Thyroid gland (tissue), 4 donors: ENCODE results near the gene IL25. TPM values are rescaled to one million over a fixed set of nuclear protein-coding genes. Genes with fewer than 3 reads are reported as not detected.
"Not testable (repeated sequence)": the region's sequence is repeated elsewhere in the genome, so short reads cannot be mapped to it uniquely, and the experiment has no call there.

Experiments
- DNase-seq, 2 donors: peaks; one replicate each; pipeline ENCODE4 v3.0.0-alpha.2; 2019
- H3K27ac ChIP-seq, 3 donors: fragments of 200-600 bp; sonication (generic); 1 replicate in 2 of 3; 2 replicates in 1 of 3; pipeline ENCODE4 v1.5.1; 2016 to 2019; ENCODE audit warnings: mild to moderate bottlenecking in 1 of 3, moderate library complexity in 1 of 3
- H3K27me3 ChIP-seq: fragments of 200-600 bp; sonication (generic); one replicate; pipeline ENCODE4 v1.5.1; 2019
- H3K36me3 ChIP-seq, 2 donors: fragments of 200-600 bp; sonication (generic); one replicate each; pipeline ENCODE4 v1.5.1; 2016 to 2019
- H3K4me1 ChIP-seq, 2 donors: fragments of 200-600 bp; sonication (generic); one replicate each; pipeline ENCODE4 v1.5.1; 2017 to 2019
- H3K4me3 ChIP-seq, 3 donors: fragments of 200-600 bp; sonication (generic); replicated peaks in 1 of 3; 1 replicate in 2 of 3; 2 replicates in 1 of 3; pipeline ENCODE4 v1.5.1; 2016; ENCODE audit warnings: mild to moderate bottlenecking in 1 of 3
- H3K9me3 ChIP-seq: fragments of 200-600 bp; sonication (generic); one replicate; pipeline ENCODE4 v1.5.1; 2017
- CTCF ChIP-seq, 6 experiments: fragments of 200-600 bp in 3 of 6; fragments of 450-650 bp in 3 of 6; sonication (generic) in 3 of 6; IDR thresholded peaks; one replicate each; pipeline ENCODE4 v1.5.1; 2016 to 2019; ENCODE audit warnings: antibody characterized with exemption in 6 of 6, mild to moderate bottlenecking in 2 of 6, inconsistent platforms in 1 of 6, moderate library complexity in 1 of 6
- POLR2A ChIP-seq, 2 donors: fragments of 450-650 bp; IDR thresholded peaks; one replicate each; pipeline ENCODE4 v1.6.1; 2017; ENCODE audit warnings: antibody characterized with exemption in 2 of 2, mild to moderate bottlenecking in 2 of 2, moderate library complexity in 1 of 2
- WGBS, 2 donors: methylation state at CpG; one replicate each; pipeline ENCODE4 v1.1.5; 2017; 5-methylcytosine and 5-hydroxymethylcytosine counted together
- intact Hi-C: fragments of 100-400 bp; cut with DNase I; formaldehyde crosslinking; loops from one replicate; pipeline ENCODE4 v1.15.1; 2023
- total RNA-seq, 4 donors: library from RNA; depleted of rRNA; stranded (reverse); fragments of >200 nt; gene quantifications; one replicate each; pipeline ENCODE4 v1.2.3, GENCODE V29; 2016

The IL25 gene
- total RNA-seq, 4 donors from 2014 or later = not detected

GRCh38 chr14:23398348-23398747, 25.7 kb downstream of the IL25 start:
- no peaks in the 10 kb centered on the region for H3K4me1 ChIP-seq
- no peaks in the 10 kb centered on the region for H3K27me3 ChIP-seq
- no peak for TF ChIP-seq CTCF (IDR thresholded peaks at IDR 0.05)
- TF ChIP-seq POLR2A (IDR thresholded peaks at IDR 0.05) = no peak
- H3K4me3 ChIP-seq = no peak overlapping the region
- intact Hi-C loops = no loop called here
- 87 to 92% methylated on average over 4 of the region's 4 CpGs for WGBS, 2 donors
- no peak overlapping the region for H3K27ac ChIP-seq
- H3K36me3 ChIP-seq = no peaks in the 10 kb centered on the region
- DNase-seq = no peak
- no peaks in the 10 kb centered on the region for H3K9me3 ChIP-seq

GRCh38 chr14:23399136-23399535, 26.5 kb downstream of the IL25 start:
- no peak overlapping the region for H3K4me3 ChIP-seq
- WGBS, 2 donors = 91 to 93% methylated on average over 3 of the region's 3 CpGs
- TF ChIP-seq POLR2A (IDR thresholded peaks at IDR 0.05) (no peak), CTCF (IDR thresholded peaks at IDR 0.05) (no peak)
- no peak for DNase-seq
- H3K27me3 ChIP-seq = no peaks in the 10 kb centered on the region
- intact Hi-C loops = no loop called here
- no peaks in the 10 kb centered on the region for H3K4me1 ChIP-seq
- H3K27ac ChIP-seq = no peak overlapping the region
- H3K36me3 ChIP-seq = no peaks in the 10 kb centered on the region
- no peaks in the 10 kb centered on the region for H3K9me3 ChIP-seq

GRCh38 chr14:23399591-23399990, 27.0 kb downstream of the IL25 start:
- no peak for DNase-seq
- no peak overlapping the region for H3K4me3 ChIP-seq
- WGBS, 2 donors = 88 to 95% methylated on average over 6 of the region's 6 CpGs
- no peaks in the 10 kb centered on the region for H3K4me1 ChIP-seq
- H3K27me3 ChIP-seq = no peaks in the 10 kb centered on the region
- no peaks in the 10 kb centered on the region for H3K9me3 ChIP-seq
- intact Hi-C loops = no loop called here
- H3K36me3 ChIP-seq = no peaks in the 10 kb centered on the region
- H3K27ac ChIP-seq = no peak overlapping the region
- TF ChIP-seq CTCF (IDR thresholded peaks at IDR 0.05) (no peak), POLR2A (IDR thresholded peaks at IDR 0.05) (no peak)

GRCh38 chr14:23400496-23401149, 28.0 kb downstream of the IL25 start:
- intact Hi-C loops, H3K36me3 ChIP-seq, H3K4me1 ChIP-seq, H3K9me3 ChIP-seq, H3K27me3 ChIP-seq, H3K4me3 ChIP-seq, DNase-seq, H3K27ac ChIP-seq: not testable (repeated sequence)
- 88 to 96% methylated on average over 16 of the region's 16 CpGs for WGBS, 2 donors

- no peaks in the 10 kb centered on the region for H3K27me3 ChIP-seq
Measured at GRCh38 chr14:23401291-23401690, 28.7 kb downstream of the IL25 start.

More at GRCh38 chr14:23401291-23401690, 28.7 kb downstream of the IL25 start:
- no peaks in the 10 kb centered on the region for H3K4me1 ChIP-seq
- no peaks in the 10 kb centered on the region for H3K9me3 ChIP-seq
- TF ChIP-seq POLR2A (IDR thresholded peaks at IDR 0.05) (no peak), CTCF (IDR thresholded peaks at IDR 0.05) (no peak)
- H3K4me3 ChIP-seq = no peak overlapping the region
- no peak for DNase-seq
- intact Hi-C loops = no loop called here
- no peak overlapping the region for H3K27ac ChIP-seq
- H3K36me3 ChIP-seq = no peaks in the 10 kb centered on the region
- WGBS, 2 donors = 87 to 88% methylated on average over 4 of the region's 4 CpGs
